ENCODE results near the gene EIF1B. TPM values are rescaled to one million over a fixed set of nuclear protein-coding genes. Genes with fewer than 3 reads are reported as not detected.

The EIF1B gene
- total RNA-seq, 1 experiment from 2014 or later: 34.4 TPM

GRCh38 chr3:40290396-40290795 lies 19.1 kb upstream of the EIF1B start:
- ChIA-PET POLR2A (ENCODE audit: low non-redundant PET) (no interaction called here), CTCF (no interaction called here)
- no peaks in the 10 kb centered on the region for H3K4me1 ChIP-seq (ENCODE audit: insufficient read depth, low read length, poor library complexity, severe bottlenecking)
- H3K27ac ChIP-seq (ENCODE audit: low read depth, low read length, poor library complexity, severe bottlenecking): no peak overlapping the region
- no peaks in the 10 kb centered on the region for H3K36me3 ChIP-seq (ENCODE audit: insufficient read depth, low read length, poor library complexity, severe bottlenecking)
- H3K9me3 ChIP-seq (ENCODE audit: low read depth, low read length, poor library complexity, severe bottlenecking): no peaks in the 10 kb centered on the region
- TF ChIP-seq CTCF (conservative IDR thresholded peaks at IDR 0.05; ENCODE audit: low read depth, low read length) (no peak), EZH2 (IDR thresholded peaks at IDR 0.05; ENCODE audit: borderline replicate concordance, low read depth, low read length, poor library complexity, severe bottlenecking) (no peak)
- no peaks in the 10 kb centered on the region for H3K27me3 ChIP-seq (replicated peaks; ENCODE audit: insufficient read depth, low read depth, low read length, poor library complexity)
- no peak overlapping the region for H3K4me3 ChIP-seq (ENCODE audit: low read depth, low read length, poor library complexity, severe bottlenecking)
- DNase-seq (ENCODE audit: low spot score): no peak
- intact Hi-C loops (cut with micrococcal nuclease; ENCODE audit: unreplicated experiment): no loop called here
- no TSS peak for BruUV-seq (replicated peaks)

- TF ChIP-seq EZH2 (IDR thresholded peaks at IDR 0.05; ENCODE audit: borderline replicate concordance, low read depth, low read length, poor library complexity, severe bottlenecking) (no peak), CTCF (conservative IDR thresholded peaks at IDR 0.05; ENCODE audit: low read depth, low read length) (no peak)
- no peaks in the 10 kb centered on the region for H3K36me3 ChIP-seq (ENCODE audit: insufficient read depth, low read length, poor library complexity, severe bottlenecking)
- ChIA-PET CTCF (no interaction called here), POLR2A (ENCODE audit: low non-redundant PET) (no interaction called here)
- H3K9me3 ChIP-seq (ENCODE audit: low read depth, low read length, poor library complexity, severe bottlenecking): no peaks in the 10 kb centered on the region
- no peaks in the 10 kb centered on the region for H3K4me1 ChIP-seq (ENCODE audit: insufficient read depth, low read length, poor library complexity, severe bottlenecking)
- BruUV-seq (replicated peaks): no TSS peak
- no peaks in the 10 kb centered on the region for H3K27me3 ChIP-seq (replicated peaks; ENCODE audit: insufficient read depth, low read depth, low read length, poor library complexity)
- intact Hi-C loops (cut with micrococcal nuclease; ENCODE audit: unreplicated experiment): no loop called here
- H3K4me3 ChIP-seq (ENCODE audit: low read depth, low read length, poor library complexity, severe bottlenecking): no peak overlapping the region
- H3K27ac ChIP-seq (ENCODE audit: low read depth, low read length, poor library complexity, severe bottlenecking): no peak overlapping the region
- no peak for DNase-seq (ENCODE audit: low spot score)
These were observed 18.0 kb upstream of the EIF1B start for GRCh38 chr3:40291471-40291870.

- no peak overlapping the region for H3K4me3 ChIP-seq (ENCODE audit: low read depth, low read length, poor library complexity, severe bottlenecking)
- TF ChIP-seq EZH2 (IDR thresholded peaks at IDR 0.05; ENCODE audit: borderline replicate concordance, low read depth, low read length, poor library complexity, severe bottlenecking) (no peak), CTCF (conservative IDR thresholded peaks at IDR 0.05; ENCODE audit: low read depth, low read length) (no peak)
- ChIA-PET CTCF (no interaction called here), POLR2A (ENCODE audit: low non-redundant PET) (no interaction called here)
- no peaks in the 10 kb centered on the region for H3K4me1 ChIP-seq (ENCODE audit: insufficient read depth, low read length, poor library complexity, severe bottlenecking)
- H3K36me3 ChIP-seq (ENCODE audit: insufficient read depth, low read length, poor library complexity, severe bottlenecking): no peaks in the 10 kb centered on the region
- BruUV-seq (replicated peaks): no TSS peak
- intact Hi-C loops (cut with micrococcal nuclease; ENCODE audit: unreplicated experiment): no loop called here
- H3K27me3 ChIP-seq (replicated peaks; ENCODE audit: insufficient read depth, low read depth, low read length, poor library complexity): no peaks in the 10 kb centered on the region
- peak; percentile 0 for DNase-seq (ENCODE audit: low spot score)
- no peaks in the 10 kb centered on the region for H3K9me3 ChIP-seq (ENCODE audit: low read depth, low read length, poor library complexity, severe bottlenecking)
- no peak overlapping the region for H3K27ac ChIP-seq (ENCODE audit: low read depth, low read length, poor library complexity, severe bottlenecking)
These were observed 16.7 kb upstream of the EIF1B start for GRCh38 chr3:40292637-40293349.

Measured in A673 (cell line).